Inferior parietal cortex (tissue), 1 donor: ENCODE data around the gene WNT2B.
"Not testable (repeated sequence)": the region's sequence is repeated elsewhere in the genome, so short reads cannot be mapped to it uniquely, and the experiment has no call there.

ENCODE experiments used
- DNase-seq: peaks from one replicate; pipeline ENCODE4 v3.0.0-alpha.2; 2016; ENCODE audit errors: extremely low spot score

WNT2B gene

GRCh38 chr1:112508278-112509004, at the start of gene WNT2B:
Gene WNT2B, plus strand, starts transcription at chr1:112508965. Its CDS starts 298 bp downstream, at chr1:112509263.
- no peak for DNase-seq

GRCh38 chr1:112460615-112461014, 48.1 kb upstream of the WNT2B start:
- no peak for DNase-seq

- no peak for DNase-seq
Measured at GRCh38 chr1:112461200-112461871, 47.4 kb upstream of the WNT2B start.

GRCh38 chr1:112462953-112463279, 45.8 kb upstream of the WNT2B start:
- DNase-seq = no peak

- DNase-seq = no peak
Measured at GRCh38 chr1:112464501-112464900, 44.3 kb upstream of the WNT2B start.

GRCh38 chr1:112465122-112465521, 43.6 kb upstream of the WNT2B start:
- DNase-seq = no peak

- peak; percentile 95 for DNase-seq
Measured at GRCh38 chr1:112466078-112466660, 42.6 kb upstream of the WNT2B start.

- not testable (repeated sequence) for DNase-seq
Measured at GRCh38 chr1:112470324-112470723, 38.4 kb upstream of the WNT2B start.

- no peak for DNase-seq
Measured at GRCh38 chr1:112470966-112471365, 37.8 kb upstream of the WNT2B start.

- no peak for DNase-seq
Measured at GRCh38 chr1:112472142-112472541, 36.6 kb upstream of the WNT2B start.

- DNase-seq = no peak
Measured at GRCh38 chr1:112477550-112477949, 31.2 kb upstream of the WNT2B start.

GRCh38 chr1:112478314-112478713, 30.5 kb upstream of the WNT2B start:
- DNase-seq = no peak

- DNase-seq = not testable (repeated sequence)
Measured at GRCh38 chr1:112486063-112486462, 22.7 kb upstream of the WNT2B start.

GRCh38 chr1:112487686-112488085, 21.1 kb upstream of the WNT2B start:
- DNase-seq = not testable (repeated sequence)

- no peak for DNase-seq
Measured at GRCh38 chr1:112488141-112488540, 20.6 kb upstream of the WNT2B start.

- DNase-seq = no peak
Measured at GRCh38 chr1:112492076-112492475, 16.7 kb upstream of the WNT2B start.

GRCh38 chr1:112493351-112493750, 15.4 kb upstream of the WNT2B start:
- no peak for DNase-seq

GRCh38 chr1:112496290-112496689, 12.5 kb upstream of the WNT2B start:
- no peak for DNase-seq

GRCh38 chr1:112501810-112502641, 6.7 kb upstream of the WNT2B start:
- peak; percentile 76 for DNase-seq

GRCh38 chr1:112502826-112503225, 5.9 kb upstream of the WNT2B start:
- no peak for DNase-seq

GRCh38 chr1:112504001-112504660, 4.6 kb upstream of the WNT2B start:
- no peak for DNase-seq
